GM18858 (cell line): ENCODE results near the gene MICAL3.
"Not testable (repeated sequence)": the region's sequence is repeated elsewhere in the genome, so short reads cannot be mapped to it uniquely, and the experiment has no call there.

ENCODE experiments used
- ATAC-seq: cut with Tn5 transposase; IDR thresholded peaks from one replicate; pipeline ENCODE4 v1.9.1; 2021; ENCODE audit not compliant: unreplicated experiment

The MICAL3 gene

GRCh38 chr22:17893900-17894535, 130.3 kb downstream of the MICAL3 start:
- no peak for ATAC-seq

GRCh38 chr22:17892376-17892775, 132.0 kb downstream of the MICAL3 start:
- ATAC-seq = no peak

GRCh38 chr22:17891481-17892167, 132.7 kb downstream of the MICAL3 start:
- ATAC-seq = no peak

GRCh38 chr22:17890892-17891291, 133.5 kb downstream of the MICAL3 start:
- ATAC-seq = no peak

- ATAC-seq = no peak
Observed at GRCh38 chr22:17890245-17890671, 134.1 kb downstream of the MICAL3 start.

- ATAC-seq = no peak
Observed at GRCh38 chr22:17888855-17889254, 135.5 kb downstream of the MICAL3 start.

GRCh38 chr22:17888439-17888838, 135.9 kb downstream of the MICAL3 start:
- no peak for ATAC-seq

- no peak for ATAC-seq
Observed at GRCh38 chr22:17884893-17885292, 139.5 kb downstream of the MICAL3 start.

- ATAC-seq = no peak
Observed at GRCh38 chr22:17884084-17884483, 140.3 kb downstream of the MICAL3 start.

- no peak for ATAC-seq
Observed at GRCh38 chr22:17883356-17883755, 141.0 kb downstream of the MICAL3 start.

- ATAC-seq = no peak
Observed at GRCh38 chr22:17882727-17883126, 141.6 kb downstream of the MICAL3 start.

GRCh38 chr22:17882162-17882561, 142.2 kb downstream of the MICAL3 start:
- no peak for ATAC-seq

- ATAC-seq = no peak
Observed at GRCh38 chr22:17881366-17881765, 143.0 kb downstream of the MICAL3 start.

- ATAC-seq = no peak
Observed at GRCh38 chr22:17880468-17880867, 143.9 kb downstream of the MICAL3 start.

GRCh38 chr22:17880020-17880419, 144.3 kb downstream of the MICAL3 start:
- ATAC-seq = no peak

GRCh38 chr22:17878941-17879340, 145.4 kb downstream of the MICAL3 start:
- ATAC-seq = no peak

- no peak for ATAC-seq
Observed at GRCh38 chr22:17878186-17878694, 146.1 kb downstream of the MICAL3 start.

- not testable (repeated sequence) for ATAC-seq
Observed at GRCh38 chr22:17876878-17877855, 147.2 kb downstream of the MICAL3 start.

GRCh38 chr22:17876306-17876831, 148.0 kb downstream of the MICAL3 start:
- ATAC-seq = no peak

- no peak for ATAC-seq
Observed at GRCh38 chr22:17875631-17876030, 148.7 kb downstream of the MICAL3 start.

- ATAC-seq = no peak
Observed at GRCh38 chr22:17875156-17875555, 149.2 kb downstream of the MICAL3 start.
